HG03432 (cell line): Measurements from ENCODE around the gene SRP19.
"Not testable (repeated sequence)": the region's sequence is repeated elsewhere in the genome, so short reads cannot be mapped to it uniquely, and the experiment has no call there.

Experiments used
- ATAC-seq: cut with Tn5 transposase; IDR thresholded peaks from one replicate; pipeline ENCODE4 v1.9.1; 2021; ENCODE audit warnings: mild to moderate bottlenecking, moderate library complexity; ENCODE audit not compliant: unreplicated experiment

Gene SRP19

DNA sequence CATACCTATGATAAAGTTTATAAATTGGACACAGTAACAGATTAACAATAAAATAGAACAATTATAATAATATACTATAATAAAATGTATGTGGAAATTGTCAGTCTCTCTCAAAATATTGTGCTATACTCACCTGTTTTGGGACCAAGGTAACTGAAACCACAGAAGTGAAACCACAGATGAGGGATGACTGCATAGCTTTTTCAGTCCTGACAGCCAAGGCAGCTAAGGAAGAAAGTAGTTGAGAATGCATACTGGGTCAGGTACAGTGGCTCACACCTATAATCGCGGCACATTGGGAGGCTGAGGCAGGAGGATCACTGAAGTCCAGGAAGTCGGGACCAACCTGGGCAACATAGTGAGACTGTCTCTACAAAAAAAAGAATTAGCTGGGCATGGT lies 8.9 kb downstream of the SRP19 start:
- peak; percentile 75 for ATAC-seq

DNA sequence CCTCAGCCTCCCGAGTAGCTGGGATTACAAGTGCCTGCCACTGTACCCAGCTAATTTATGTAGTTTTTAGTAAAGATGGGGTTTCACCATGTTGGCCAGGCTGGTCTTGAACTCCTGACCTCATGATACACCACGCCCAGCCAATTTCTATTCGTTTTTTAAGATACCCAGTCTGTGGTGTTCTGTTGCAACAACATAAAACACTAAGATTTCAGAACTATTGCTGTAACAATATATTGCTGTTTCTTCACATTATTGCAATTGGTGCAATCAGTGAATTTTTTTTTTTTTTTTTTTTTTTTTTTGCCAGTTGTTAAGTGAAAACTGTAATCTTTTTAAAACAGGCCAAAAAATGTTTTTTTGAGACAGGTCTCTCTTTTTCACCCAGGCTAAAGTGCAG lies 9.9 kb downstream of the SRP19 start:
- no peak for ATAC-seq

DNA sequence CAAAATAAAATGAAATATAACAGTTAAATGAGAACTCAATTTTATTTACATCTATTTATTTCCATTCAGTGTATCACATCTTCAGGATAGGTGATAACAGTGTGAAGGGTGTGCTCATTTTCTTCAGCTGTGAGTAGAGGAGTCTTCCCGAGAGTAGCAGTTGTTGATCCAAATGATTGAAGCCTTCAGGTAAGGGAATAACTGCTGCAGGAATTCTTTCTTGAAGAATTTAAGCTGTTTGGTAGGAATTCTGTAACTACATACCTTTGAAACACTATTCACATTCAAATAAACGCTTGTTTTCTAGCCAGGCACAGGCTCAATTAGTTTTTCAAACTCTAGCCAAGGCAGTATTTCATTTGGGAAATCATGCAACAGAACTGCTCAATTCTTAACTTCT lies 15.3 kb downstream of the SRP19 start:
- no peak for ATAC-seq

DNA sequence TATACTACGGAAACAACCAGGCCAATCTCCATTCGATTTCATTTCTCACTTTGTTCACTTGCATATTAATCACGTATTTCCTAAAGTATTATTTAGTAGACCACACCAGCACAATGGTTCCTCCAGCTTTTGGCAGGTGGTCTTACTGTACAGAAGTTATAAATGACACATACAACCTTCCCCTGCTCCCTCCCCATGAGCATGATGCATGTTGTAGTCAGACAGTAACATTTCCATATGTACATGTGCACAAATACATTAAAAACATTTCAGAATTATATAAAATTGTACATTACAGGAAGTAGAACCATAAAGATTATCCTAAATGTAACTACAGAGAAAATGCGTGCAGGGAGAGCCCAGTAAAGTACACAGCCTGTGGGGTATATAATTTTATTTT lies 17.0 kb downstream of the SRP19 start:
- ATAC-seq: no peak

DNA sequence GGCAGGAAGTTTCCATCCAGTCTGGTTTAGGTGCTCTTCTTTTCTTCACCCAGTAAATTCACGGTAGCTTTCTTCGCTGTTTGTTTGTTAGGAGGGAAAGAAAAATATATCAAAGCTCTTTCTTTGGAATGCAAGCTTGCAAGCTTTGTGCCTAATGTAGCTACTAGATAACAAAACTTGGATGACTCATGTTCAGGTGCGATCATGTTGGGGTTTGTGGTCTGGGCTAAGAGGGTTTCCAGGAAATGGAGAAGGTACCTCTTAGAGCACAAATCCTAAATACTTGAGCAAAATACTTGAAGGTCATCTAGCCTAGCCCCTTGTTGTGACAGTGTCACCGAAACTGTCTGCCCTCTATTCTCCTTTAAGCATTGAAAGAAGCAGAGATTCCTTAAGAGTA lies 17.7 kb downstream of the SRP19 start:
- peak; percentile 77 for ATAC-seq

DNA sequence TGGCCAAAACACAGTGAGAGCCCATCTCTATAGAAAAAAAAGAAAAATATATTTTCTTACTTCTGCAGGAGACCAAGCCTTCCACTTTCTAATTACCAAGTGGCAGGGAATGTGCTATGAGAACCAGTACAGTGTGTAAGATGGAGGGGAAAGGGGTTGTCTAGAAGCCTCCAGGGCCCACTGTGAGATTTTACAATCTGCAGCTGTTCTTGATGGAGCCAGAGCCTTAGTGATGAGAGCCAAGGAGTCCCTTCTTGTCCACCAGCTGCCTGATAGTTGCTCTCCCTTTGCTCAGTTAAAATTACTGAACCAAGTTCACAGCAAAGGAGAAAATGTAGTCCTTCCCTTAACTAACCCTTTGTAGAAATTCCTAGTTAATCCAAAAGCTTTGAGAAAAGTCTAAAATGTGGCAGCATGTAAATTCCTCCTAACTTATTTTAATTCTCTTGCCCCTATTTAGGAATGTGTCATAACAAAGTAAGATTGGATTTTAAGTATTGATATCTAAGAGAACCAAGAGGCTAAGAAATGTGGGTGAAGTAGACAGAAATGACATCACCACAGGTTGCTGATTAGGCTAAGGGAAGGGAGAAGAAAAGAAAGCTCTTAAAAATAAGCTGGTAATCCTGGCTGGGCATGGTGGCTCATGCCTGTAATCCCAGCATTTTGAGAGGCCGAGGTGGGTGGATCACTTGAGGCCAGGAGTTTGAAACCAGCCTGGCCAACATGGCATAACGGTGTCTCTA lies 19.3 kb downstream of the SRP19 start:
- no peak for ATAC-seq

DNA sequence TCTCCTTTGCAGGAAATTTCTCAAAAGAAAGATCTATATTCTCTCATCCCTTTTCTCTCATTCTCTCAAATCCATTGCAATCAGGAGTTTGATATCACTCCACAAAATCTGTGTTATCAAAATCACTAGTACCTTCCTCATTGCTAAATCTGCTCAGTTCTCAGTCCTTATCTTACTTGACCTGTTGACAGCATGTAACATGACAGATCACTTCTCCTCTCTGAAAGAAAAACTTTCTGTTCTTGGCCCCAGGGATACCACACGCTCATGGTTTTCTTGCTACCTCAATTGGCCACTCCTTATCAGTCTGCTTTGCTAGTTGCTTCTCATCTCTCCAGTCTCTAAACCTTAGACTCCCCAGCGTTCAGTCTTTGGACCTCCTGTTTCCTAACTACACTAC lies 22.1 kb downstream of the SRP19 start:
- ATAC-seq: no peak

DNA sequence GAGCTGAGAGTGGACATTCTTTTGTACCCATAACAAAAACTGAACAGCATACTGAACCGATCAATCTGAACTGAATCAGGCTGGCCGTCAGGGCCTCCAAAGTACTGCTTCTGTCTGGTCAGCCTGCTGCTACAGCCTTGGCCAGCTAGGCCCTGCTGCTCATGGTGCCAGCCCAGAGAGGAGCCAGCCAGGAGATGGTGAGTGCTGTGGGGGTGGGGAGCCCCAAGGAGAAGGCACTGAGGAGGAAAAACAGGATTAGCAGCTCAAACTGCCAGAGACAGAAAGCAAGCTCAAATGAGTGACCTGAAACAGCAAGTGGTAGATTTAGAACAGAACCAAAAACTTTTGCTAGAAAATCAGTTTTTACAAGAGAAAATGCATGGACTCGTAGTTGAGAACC lies 23.9 kb downstream of the SRP19 start:
- ATAC-seq: no peak

DNA sequence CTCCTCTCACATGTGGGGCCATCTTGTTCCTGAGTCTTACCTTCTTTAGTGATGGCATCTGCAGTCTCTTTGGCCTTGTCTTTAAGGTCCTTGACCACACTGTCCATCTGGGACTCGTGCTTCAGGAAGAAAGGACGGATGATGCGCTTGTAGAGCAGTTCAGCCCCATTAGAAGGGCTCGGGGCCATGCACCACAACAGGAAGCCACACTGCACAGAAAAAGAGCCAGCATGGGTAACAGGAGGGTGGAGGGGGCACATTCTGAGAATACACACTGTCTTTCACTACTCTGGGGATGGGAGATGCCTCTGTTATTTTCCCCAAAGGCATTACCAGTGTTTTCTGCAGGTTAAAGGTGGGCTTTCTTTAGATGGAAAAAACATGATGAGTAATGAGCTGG lies 25.9 kb downstream of the SRP19 start:
- no peak for ATAC-seq

DNA sequence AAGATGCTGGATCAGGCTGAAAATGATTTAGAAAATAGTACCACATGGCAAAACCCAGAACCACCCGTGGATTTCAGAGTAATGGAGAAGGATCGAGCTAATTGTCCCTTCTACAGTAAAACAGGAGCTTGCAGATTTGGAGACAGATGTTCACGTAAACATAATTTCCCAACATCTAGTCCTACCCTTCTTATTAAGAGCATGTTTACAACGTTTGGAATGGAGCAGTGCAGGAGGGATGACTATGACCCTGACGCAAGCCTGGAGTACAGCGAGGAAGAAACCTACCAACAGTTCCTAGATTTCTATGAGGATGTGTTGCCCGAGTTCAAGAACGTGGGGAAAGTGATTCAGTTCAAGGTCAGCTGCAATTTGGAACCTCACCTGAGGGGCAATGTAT lies 31.0 kb downstream of the SRP19 start:
- not testable (repeated sequence) for ATAC-seq

DNA sequence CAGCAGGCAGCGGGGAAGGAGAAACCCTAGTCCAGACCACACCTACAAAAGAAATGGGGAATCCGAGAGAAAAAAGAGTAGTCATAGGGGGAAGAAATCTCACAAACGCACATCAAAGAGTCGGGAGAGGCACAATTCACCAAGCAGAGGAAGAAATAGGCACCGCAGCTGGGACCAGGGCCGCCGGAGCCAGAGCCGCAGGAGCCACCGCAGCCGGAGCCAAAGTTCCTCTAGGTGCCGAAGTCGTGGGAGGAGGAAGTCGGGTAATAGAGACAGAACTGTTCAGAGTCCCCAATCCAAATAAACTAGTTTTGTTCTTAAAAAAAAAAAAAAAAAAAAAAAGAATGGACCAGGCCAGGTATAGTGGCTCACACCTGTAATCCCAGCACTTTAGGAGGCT lies 31.7 kb downstream of the SRP19 start:
- no peak for ATAC-seq

DNA sequence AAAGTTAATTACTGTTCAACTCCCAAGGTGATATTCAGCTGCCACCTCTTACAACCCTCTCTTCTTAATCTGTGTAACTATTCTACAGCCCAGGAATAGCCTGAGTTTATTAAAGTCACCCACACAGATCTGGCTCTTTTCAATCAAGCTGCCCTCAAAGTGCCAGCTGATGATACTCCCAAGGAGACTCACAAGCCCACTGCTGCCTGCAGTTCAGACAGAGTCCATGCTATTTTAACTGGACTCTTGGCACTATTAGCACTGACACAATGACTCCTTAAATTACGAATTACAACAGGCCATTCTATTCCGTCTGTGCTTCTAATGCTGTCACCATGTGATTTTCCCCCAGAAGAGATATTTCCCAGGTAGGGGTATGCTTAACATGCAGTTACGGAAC lies 34.6 kb downstream of the SRP19 start:
- ATAC-seq: no peak

DNA sequence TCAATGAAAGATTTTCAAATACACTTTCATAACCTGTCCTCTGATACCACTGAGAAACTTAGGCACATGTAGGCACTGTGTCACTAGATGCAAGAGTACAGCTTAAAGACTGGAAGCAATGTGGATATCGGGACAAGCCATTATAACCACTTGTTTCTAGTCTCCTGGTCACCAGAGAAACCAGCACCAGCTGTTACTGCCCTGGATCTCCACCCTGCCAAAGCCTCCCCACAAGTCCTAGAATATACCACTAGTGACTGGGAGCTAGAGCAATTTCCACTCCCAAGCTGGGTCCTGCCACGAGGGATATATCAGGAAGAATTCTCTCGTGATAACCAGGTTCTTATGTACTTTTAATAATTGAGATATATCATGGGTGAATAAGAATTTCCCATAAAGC lies 41.5 kb downstream of the SRP19 start:
- ATAC-seq: no peak

DNA sequence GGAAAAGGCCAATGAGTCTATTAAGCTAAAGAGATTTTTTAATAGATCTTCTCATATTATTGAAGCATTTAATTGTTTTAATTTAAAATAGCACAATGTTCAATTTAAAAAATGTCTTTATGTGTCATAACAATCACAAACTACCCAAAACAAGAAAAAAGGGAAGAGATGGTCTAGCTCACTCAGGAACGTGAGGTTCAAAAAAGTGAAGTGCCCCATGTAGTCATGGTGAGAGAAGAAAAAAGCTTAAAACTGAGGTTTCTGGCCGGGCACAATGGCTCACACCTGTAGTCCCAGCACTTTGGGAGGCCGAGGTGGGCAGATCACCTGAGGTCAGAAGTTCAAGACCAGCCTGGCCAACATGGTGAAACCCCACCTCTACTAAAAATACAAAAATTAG lies 43.9 kb downstream of the SRP19 start:
- ATAC-seq: not testable (repeated sequence)

DNA sequence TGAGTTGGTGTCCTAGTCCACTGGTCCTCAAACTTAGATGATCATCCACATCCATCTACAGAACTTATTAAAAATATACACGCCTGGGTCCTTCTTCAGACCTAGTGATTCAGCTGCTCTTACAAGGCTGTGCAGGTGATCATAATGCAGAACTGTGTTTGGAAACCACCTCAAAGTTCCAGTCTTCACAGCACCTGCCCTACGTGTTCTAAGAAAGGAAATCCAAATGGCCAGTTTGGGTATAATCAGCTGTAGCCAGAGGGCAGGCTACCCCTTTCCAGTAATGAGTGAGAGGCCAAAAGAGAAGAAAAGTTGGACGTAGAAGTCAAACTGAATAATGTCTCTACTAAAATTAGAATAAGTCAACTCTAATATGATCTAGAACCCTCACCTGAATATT lies 45.5 kb downstream of the SRP19 start:
- ATAC-seq: peak; percentile 32

DNA sequence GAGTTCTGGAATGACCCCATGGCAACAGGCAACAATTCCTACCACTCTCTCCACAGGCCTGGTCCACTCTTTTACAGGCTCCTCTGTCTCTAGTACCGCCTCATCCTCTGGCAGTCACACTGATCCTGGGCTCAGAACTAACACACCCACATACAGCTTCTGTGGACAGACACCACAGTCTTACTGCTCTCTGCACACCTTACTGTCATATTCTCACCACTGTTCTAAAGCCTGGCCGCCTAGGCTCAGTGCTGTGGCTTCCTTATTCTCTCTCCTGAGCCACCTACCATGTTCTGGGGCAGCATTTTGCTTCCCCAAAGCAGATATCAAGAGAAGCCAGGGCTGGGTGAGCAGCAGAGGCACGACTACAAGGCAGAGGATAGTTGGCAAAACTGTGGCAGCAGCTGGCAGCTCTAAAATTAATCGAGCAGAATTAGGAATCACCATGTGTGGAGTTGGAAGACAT lies 46.1 kb downstream of the SRP19 start:
- peak; percentile 48 for ATAC-seq

DNA sequence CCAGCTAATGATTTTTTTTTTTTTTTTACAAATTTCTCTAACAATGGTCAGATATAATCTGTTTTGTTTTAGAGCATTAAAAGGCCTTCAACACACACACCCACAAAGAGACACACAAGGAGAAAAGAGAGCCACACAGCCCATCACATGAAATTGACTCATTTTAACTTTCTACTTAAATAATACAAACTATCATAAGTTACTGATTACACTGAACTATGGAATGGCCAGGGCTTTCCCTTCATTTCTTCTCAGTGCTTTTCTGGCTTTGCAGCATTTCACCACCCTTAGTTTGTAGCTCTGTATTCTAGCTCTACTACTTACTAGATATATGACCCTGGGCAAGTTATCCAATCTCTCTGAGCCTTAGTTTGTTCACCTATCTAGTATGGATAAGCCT lies 47.8 kb downstream of the SRP19 start:
- ATAC-seq: no peak

DNA sequence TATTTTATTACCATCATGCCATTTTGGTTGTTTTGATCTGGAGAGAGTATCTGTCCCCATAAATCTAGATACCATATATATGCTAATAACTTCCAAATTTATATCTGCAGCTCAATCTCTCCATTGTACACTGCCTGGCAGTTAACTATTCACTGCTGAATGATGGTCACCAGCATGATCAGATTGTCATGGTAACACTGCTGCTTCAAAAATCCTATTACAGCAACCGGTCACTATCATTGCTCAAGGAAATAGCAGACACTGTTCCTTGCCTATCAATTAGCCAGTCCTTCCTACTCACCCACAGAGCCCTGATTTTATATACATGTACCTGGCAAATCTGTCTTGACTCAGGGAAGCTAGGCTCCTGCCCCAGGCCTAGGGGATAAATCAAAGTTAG lies 49.4 kb downstream of the SRP19 start:
- no peak for ATAC-seq

DNA sequence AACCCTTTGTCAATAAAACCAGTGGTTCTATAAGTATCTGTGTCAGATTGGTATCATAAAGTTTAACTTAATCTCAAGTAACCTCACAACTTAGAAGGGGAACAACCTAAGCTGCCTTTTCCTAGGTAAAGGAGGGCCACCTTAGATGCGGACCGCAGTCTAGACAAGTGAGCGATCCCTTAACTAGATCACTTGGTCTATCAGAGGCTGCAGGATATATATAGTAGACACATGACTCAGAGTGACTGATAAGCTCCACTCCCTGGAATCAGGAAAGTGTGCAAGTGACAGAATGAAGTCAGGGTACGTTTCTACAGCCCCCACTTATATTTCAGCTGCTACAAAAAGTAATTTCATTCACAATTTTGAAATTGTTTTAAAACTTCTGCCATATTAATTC lies 53.5 kb downstream of the SRP19 start:
- no peak for ATAC-seq

DNA sequence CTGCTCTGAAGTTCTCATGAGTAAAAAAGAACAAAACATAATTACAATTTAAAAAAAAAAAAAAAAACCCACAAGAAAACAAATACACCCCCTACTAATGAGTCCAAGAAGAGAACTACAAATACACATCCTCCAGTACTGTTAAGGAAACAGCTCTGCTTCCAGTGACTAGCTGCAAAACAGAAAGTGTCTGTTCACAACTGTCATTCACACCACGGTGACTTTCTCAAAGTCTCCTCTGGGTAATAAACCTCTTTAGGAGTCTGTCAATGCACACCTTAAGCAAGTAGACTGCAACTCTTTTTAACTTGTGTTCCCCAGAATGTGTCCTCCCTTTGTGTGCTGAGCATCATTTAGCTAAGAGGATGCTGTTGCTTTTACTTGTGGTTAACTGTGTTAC lies 54.7 kb downstream of the SRP19 start:
- peak; percentile 56 for ATAC-seq

DNA sequence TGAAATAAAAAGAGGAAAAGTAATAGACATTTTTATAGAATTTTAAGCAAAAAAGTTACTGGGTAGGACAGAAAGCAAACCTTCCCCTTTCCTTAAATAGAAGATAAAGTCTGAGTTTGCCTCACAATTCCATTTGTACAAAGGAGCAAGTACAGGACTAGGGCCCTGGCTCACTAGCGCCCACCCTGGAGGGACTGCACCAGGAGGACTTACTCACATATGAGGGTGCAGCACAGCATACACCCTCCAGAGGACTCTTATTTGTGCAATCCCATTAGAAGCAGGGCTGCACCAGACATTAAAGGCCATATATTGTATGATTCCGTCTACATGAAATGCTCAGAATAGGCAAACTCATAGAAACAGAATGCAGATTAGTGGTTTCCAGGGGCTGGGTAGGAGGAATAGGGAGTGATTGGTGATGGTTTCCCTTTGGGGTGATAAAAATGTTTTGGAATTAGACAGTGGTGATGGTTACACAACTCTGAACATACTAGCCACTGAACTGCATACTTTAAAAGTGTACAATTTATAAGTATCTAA lies 56.4 kb downstream of the SRP19 start:
- ATAC-seq: no peak

DNA sequence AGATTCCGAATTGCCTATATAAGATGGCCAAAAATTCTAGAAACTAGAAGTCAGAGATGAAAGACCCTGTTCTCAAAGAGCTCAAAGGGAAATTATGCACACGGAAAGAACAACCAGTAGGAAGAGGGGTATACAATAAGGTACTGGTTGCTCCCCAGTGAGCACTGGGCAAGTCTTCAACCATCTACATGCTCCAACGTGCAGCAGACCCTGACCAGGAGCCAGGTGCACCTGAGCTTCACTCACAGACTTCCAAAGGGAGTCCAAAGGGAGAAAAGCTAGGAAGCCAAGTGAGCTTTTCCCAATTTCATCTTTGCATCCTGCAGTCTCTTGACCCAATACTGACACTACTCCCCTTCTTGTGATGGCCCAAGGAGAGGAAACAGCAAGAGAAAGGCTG lies 57.0 kb downstream of the SRP19 start:
- no peak for ATAC-seq

DNA sequence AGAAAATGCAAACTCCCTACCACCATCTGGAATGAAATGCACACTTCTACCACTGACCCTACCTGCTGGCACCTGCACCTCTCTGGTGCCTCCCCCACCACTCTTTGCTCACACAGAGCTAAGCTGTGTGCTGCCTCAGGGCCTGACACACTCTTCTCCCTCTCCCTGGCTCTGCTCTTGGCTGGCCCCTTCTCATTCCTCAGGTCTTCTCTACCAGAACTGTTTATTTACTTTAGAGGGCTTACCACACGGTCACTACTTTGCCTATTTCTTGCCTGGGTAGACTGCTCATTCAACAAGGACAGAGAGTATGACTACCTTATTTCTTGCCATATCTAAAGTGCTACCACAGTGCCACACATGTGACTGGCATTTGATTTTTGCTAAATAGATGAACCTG lies 57.6 kb downstream of the SRP19 start:
- no peak for ATAC-seq
